NCI-H1092 treated with DMSO at 0.1 percent for 48 hours (cell line): Measurements from ENCODE around the gene PRKN.

Experiments
- DNase-seq: peaks from one replicate; lab custom pipeline; 2025; lab: John Stamatoyannopoulos, UW

Gene PRKN

DNA sequence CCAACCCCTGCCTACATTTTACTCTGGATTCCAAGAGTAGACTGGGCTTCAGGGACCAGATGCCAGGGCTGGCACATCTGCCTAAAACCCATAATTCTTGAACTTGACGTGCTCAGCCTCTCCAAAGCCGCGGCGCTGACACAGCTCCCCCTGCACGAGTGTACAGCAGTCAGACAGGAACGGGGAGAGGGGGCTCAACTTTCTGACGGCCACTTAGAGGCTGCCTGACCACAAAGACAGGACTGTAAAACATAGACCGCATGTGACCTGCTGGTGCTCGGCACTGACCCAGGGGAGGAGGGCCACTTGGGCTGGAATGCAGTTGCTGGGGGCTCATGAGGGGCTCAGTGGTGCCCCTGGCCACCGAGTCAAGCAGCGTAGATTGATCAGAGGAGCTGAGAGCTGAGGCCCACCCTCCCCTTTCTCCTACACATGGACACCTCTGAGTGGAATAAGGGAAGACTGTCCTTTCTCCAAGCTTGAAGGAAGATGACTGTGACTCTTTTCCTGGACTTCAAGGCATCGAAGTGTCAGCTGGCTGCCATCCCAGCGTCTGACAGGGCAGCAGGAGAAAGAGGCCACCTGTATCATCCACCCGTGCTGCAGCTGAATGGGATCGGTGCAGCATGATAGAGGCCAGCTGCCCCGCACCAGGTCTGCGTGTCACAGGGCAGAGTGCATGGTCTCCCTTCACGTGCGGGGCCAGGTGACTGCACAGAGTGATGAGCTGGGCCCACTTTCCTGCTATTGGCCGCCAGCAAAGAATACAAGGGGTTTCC, 1282.4 kb downstream of the PRKN start:
- DNase-seq = no peak

DNA sequence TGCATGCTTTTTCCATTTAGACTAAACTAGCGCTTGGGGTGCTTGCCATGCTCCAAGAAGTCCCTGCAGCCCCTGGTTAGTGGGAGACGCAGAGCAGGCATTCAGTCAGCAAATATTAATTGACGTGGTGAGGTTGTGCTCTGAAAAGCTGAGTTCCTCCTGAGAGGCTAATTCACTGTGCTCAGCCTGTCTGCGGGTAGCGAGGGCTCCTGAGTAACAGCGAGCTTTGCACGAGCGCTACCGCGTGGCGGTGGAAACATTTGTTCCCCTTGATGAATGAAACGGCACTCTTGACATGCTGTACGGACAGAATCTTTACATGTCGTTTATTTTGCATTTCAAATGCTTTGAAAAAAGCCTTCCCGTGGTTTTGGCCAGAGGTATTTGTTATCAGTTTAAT, 1283.1 kb downstream of the PRKN start:
- no peak for DNase-seq

DNA sequence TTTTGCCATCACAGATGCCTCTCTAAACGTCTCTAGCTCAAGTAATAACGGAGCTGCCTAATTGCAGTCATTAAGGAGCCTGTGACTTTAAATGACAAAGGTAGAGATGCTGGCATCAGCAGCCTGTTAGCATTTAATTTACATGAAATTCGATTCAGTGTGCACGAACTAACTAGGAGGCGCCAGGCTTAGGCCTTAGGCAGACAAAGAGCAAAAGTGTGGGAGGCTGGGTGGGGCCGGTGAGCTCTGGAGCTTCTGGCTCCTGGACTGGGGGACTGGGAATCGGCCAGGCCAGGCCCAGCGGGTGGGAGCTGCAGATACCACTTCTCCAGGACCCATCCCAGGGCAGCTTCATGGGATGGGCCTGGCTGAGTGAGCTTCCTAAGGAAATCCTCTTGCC, 1283.7 kb downstream of the PRKN start:
- DNase-seq = no peak

DNA sequence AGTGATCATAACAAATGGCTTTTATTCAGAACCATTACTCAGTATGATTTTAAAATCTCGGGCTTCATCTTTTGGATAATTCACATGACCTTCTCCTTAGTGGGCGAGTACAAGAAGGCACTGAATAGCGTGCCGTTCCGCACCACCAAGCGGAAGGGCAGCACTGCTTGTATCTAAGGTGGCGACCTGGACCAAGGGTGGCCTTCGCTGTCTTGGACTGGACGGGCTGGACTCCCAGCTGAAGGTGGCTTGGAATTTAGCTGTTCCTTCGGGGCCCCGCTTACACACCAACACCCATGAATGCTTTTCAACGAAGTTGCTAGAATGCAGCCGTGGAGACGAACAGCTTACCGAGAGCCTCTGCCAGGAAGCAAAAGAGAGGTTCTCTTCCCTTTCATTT, 1285.1 kb downstream of the PRKN start:
- no peak for DNase-seq

DNA sequence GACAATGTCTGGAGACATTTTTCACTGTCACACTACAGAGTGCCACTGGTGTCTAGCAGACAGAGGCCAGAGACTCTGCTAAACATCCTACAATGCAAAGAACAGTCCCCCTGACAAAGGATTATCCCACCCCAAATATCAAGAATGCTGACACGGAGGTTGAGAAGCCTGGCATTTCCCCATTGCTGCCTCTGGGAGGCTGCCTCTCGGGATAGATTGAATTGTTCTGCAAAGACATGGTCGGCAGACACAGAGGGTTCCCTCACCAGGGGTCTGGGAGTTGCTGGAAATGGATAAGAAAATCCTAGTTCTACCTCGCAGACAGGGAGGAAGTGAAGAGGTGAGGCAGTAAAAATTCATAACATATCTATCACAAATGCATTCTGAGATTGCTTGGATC, 1287.3 kb downstream of the PRKN start:
- no peak for DNase-seq

DNA sequence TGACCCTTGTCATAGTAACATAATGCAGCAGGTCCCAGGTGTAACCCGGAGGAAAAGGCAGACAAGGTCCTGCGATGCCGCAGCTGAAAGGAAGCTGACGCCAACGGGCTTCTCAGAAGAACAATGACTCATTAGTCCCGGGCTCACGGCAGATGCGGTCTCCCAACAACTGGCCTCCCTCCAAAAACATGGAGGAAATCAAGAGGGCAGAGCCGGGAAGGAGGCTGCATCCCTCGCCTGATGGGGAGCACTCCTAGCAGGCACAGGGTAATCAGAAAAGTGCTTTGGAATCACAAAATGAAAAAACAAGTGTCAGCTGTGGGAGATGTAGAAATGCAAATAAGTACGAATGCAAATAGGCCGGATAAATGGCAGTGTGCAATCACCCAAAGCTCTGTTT, 1288.5 kb downstream of the PRKN start:
- peak; percentile 81 for DNase-seq

DNA sequence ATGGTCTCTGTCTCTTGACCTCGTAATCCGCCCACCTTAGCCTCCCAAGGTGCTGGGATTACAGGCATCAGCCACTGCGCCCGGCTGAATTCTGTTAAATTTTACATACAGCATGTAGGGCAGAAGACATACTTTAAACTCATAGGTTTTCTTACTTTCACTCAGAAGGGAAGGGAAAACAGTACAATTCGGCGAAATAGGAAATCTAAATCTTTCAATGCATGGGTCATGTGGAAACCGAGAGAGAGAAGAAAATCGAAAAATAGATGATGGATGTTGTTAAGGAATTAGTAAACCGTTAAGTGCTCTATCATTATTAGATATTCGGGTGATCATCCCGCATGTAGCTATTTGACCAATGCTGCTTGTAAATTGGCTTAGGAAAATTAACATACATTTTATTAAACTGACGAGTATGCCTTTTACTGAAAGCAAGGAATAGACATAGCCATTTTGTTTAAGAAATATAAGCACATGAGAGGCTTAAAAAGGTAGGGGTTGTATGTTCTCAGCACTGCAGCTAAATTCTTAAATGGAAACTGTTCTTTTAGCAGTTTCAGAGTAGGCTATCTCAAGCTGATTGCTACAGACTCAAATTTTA, 1289.0 kb downstream of the PRKN start:
- DNase-seq = no peak

DNA sequence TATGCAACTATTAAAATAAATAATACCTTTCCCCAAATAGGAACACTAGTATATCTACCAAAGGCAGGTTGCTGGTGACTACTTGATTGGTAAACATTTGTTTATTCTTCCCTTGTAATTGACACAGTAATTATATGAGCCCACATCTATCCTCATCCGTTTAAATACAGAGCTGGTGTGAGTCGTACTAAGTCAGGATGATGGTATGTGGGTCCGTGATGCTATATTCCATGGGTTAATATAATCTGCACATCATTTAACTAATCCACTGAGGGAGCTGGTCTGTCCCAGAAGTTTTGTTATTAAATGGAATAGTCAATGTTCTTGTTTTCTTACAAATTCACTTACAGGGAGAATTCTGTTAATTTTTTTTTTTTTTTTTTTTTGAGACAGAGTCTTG, 1289.7 kb downstream of the PRKN start:
- DNase-seq = no peak

DNA sequence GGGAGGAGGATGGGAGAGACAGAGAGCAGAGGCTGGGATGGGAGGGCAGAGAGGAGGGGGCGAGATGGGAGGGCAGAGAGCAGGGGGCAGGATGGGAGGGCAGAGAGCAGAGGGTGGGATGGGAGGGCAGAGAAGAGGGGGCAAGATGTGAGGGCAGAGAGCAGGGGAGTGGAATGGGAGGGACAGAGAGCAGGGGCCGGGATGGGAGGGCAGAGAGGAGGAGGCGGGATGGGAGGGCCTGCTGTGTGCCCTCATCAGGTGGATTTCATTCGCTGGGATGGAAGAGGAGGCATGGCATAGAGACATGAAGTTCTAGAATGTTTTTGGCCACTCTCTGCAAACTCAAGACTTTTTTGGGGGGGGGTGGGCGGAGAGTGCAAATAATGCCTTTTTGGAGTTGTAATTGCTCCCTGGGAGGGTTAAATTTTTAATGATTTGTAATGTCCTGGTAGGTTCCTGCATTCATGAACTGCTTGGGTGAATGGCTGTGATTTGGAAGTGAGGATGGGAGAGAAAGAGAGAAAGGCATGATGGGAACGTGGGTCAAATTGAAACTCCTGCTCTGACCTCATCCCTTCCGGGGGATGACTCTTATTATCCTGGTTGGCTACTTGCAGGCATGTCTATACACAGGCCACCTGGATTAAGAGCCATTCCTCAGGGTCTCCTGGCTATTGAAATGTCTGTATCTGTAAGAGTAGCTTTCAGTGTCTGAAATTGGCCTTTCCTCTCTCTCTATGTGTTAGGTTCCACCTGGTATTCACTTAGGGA, 1291.3 kb downstream of the PRKN start:
- no peak for DNase-seq

DNA sequence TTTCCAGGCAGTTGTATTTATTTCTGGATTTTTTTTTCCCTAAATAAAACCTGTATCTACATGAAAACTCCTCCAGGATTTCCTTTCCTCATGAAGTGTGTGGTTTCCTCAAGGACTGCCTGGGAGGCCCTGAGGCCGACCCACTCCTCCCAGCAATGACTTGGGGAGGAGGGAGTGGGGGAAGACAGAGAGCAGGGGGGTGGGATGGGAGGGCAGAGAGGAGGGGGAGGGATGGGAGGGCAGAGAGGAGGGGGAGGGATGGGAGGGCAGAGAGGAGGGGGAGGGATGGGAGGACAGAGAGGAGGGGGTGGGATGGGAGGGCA, 1291.9 kb downstream of the PRKN start:
- no peak for DNase-seq

DNA sequence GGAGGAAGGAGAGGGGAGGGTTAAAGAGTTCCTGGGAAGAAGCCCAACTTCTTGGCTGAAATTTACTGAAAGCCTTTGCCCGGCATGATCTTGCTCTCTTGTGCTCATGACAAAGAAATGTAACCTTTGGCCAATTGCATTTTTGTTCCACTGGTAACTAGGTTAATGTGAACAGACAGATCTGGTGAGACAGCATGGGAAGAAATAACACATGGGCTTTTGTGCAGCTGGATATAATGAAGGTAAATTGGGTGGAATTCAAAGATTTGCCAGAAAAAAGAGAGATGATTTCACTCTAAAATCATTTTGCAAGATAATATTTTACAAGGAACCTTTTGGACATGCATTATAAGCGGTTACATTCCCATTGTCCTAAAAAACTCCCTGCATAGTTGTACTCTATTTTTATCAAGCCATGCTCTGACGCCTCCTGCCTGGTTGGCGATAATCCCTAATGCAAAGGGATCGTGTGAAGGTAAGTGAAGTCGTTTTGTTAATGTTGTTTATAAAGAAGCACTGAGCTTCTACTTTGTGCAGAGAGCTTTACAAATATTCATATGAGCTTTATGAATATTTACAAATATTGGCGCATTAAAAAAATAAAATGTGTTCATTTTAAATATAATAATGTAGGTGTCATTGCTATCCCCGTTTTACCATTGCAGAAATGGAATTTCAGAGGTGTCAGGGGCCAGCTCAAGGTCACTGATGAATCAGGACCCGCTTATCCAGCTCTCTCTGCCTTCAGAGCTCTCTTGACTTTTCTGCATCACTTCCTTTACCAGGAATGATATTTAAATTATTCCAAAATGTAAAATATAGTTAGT, 1292.4 kb downstream of the PRKN start:
- DNase-seq = no peak

DNA sequence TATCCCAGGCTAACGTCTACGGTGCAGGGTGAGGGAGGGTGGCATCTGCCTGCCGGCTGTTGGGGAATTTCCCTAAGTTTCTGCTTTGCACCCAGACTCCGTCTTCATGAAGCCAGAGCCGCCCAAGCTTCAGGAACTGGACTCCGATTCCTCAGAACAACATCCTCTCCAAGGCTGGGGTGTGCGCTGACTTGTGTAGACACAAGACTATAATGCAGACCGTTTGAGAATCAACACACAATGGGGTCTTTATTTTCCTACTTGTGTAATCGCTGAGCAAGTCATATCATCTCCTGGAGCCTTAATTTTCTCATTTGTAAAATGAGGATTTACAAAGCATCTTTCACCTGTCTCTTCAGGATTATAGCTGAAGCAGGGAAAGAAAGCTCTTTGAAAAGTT, 1293.2 kb downstream of the PRKN start:
- DNase-seq = no peak

DNA sequence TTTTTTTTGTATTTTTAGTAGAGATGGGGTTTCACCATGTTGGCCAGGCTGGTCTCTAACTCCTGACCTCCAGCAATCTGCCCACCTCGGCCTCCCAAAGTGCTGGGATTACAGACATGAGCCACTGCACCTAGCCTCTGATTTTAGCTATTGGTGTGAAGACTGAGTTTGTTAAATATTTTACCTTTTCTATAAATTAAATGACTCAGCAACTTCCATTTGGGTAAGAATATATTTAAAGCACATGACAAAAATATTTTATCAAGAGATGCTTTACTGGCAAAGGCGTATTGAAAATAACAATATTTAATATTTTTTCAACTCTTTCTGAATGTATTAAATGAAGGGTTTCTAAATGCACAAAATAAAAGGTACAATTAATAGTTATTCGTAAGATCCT, 1295.0 kb downstream of the PRKN start:
- no peak for DNase-seq

DNA sequence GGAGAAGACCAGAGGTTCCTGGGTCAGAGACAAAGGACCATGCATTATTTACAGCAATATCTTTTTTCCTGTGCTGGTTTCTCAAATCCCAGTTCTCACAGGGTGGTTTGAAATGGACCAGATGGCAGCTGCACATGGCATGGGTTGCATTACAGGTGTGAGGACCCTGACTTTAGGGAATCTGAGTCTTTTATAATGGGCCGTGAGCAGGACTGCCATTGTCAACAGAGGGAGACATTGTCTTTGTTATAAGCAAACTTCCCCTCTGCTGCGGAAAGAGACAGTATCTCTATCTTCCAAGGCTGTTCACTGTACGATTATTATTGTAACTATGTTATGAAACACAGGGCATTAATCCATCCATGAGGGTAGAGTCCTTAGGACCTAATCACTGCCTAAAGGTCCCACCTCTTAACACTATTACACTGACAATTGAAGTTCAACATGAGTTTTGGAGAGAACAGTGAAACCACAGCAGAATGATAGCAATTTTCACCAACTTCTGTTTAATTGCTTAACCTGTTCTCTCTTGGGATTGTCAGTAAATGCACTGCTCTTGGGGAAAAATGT, 1297.6 kb downstream of the PRKN start:
- no peak for DNase-seq

DNA sequence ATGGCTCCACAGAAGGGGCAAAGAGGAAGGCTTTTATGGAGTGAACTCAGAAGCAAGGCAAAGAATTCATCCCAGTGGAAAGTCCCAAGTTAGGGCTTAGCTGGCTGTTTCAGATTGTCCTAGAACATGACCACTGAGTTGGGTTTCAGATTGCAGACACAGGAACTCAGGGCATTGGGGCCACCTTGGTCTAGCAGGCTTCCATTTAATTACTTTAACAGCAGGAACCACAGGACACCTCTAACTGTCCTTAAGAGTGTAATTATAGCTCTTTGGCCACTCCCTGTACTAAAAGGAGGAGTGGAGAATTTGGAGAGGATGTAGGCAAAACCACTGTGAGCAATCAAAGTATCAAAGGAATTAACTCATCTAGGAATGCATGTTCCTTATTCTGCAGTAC, 1303.1 kb downstream of the PRKN start:
- no peak for DNase-seq

DNA sequence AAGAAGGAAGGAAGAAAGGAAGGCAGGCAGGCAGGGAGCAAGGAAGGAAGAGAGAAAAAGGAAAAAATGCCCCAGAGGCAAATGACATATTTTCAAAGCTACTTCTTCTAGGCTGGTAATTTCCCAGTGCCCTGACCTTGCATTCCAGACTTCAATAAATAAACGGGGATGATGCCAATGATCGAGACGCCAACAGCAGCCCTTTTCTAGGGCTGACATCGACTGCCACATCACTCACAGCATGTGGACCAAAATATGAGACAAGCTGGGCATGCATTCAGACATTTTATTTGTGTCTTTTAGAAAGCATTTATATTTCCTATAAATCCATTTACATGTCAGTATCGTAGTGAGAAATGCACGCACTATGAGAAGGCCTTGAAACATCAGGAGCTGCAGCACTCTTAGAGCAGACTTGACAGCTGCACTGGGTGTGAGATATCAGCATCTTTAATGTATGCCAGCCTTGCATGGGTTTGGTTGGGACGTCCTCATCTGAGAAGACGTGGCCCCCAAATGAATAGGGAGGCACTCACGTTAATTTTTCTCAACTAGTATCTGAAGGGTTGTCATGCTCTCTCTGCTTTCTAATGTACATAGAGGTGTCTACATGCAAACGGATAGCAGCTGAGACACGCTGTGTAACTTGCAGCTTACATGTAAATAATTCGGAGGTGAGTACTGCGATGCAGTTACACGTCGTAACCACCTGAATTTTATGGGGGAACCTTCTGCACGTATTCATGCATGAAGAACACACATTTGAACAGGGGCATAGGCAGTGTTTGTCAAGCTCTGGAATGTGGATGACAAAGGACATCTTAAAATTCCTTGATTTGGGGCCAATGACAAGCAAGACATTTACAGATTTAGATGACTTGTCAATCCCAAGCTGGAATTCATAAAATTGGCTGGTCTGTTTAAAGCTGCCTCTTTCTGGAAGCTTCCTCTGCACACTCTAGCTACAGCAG, 1304.6 kb downstream of the PRKN start:
- no peak for DNase-seq

DNA sequence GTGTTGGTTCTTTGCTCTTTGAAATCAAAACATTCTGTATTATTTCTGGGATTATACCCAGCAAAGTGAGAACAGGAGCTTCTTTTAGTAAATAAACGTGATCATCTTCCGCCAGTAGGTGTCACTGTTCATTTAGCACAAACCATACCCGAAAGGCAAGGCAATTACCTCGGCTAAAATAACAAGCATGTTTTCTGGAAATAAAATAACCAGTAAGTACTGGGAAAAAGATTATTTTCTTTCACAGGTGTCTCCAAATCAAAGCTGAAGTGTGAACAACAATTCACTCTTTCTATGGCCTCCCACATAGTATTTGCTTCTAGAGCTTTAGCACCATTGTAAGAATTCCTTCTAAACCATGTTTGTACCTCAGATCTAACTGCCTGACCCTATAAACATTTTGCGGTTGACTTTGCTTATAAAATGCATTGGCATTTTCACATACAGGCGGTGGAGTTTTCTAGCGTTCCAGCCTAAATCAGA, 1309.1 kb downstream of the PRKN start:
- peak; percentile 84 for DNase-seq

DNA sequence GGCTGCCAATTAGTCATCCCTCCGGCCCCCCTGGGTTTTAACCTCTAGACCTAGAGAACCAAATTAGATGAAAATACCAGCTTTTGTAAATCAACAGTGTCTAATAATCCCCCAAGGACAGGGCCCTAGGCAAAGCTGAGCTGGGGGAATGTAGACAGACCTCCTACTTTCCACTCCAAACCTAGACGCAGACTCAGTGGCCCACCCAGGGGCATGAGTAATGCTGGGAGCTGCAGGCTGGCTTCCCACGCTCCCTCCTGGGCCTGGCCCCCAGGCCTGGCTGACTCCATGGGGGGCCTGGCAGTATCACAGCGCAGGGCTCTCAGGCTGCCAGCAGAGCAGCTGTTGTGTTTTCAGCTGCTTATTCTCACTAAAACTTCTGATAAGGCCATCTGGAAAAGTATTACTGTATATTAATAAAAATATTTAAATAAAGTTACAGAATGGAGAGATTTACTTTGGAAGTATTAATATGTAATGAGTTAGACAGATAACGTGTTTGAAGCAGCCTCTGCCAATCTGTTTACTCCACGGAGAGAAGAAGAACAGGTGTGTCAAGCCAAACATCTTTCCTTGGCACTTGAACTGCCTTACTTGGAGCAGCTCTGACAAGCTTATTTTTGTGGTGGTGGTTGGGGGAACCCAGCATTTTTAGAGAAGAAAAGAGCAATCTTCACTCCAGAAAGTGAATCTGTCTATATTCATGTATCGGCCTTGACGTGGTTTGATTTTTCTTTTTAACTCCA, 1309.7 kb downstream of the PRKN start:
- DNase-seq = peak; percentile 27

DNA sequence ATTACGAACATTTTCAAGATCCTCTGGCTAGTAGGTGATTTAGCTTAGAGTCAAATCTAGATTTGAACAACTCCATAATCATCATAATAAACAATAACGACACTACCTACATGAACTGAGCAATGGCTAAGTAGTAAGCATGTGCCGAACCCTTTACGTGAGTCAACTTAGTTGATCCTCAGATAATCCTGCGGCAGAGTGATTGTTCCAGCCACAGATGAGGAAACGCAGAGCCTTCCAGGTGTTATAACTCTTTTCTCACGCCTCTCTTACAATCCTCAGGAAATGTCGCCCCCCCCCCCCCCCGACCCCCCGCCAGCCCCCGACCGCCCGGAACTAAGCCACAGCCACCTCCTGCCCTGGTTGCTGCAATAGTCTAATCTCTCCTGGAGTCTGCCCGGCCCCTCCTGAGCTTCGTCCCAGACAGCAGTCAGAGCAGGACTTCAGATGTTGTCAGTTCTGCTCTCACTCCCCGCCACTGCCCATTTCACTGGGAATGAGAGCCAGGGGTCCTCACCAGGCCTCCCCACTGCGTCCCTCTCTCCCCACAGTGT, 1312.2 kb downstream of the PRKN start:
- DNase-seq = no peak

DNA sequence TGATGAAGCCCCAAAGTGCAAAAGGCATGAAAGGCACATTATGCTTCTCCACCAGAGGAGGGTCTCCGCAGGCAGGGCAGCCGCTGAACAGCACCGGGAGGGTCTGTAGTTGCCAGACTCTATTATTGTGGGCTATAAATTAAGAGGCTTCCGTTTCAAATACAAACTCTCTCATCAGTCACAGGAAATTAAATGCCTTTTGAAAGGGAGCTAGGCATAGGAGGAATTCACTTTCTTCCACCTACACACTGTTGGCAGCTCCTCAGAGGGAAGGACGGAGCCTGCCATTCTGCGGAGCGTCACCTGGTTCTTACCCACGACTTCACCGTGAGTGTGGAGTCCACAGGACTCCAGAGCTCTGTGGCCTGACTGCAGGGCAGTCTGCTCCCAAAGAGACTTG, 1312.9 kb downstream of the PRKN start:
- DNase-seq = no peak
